ENCODE data around the gene HYAL4. TPM values are rescaled to one million over a fixed set of nuclear protein-coding genes. Genes with fewer than 3 reads are reported as not detected.

Gene HYAL4
- total and polyA plus RNA-seq, 2 donors (not counting 3 experiments of a cell fraction or from before 2014, with no cell fraction given) = not detected

DNA sequence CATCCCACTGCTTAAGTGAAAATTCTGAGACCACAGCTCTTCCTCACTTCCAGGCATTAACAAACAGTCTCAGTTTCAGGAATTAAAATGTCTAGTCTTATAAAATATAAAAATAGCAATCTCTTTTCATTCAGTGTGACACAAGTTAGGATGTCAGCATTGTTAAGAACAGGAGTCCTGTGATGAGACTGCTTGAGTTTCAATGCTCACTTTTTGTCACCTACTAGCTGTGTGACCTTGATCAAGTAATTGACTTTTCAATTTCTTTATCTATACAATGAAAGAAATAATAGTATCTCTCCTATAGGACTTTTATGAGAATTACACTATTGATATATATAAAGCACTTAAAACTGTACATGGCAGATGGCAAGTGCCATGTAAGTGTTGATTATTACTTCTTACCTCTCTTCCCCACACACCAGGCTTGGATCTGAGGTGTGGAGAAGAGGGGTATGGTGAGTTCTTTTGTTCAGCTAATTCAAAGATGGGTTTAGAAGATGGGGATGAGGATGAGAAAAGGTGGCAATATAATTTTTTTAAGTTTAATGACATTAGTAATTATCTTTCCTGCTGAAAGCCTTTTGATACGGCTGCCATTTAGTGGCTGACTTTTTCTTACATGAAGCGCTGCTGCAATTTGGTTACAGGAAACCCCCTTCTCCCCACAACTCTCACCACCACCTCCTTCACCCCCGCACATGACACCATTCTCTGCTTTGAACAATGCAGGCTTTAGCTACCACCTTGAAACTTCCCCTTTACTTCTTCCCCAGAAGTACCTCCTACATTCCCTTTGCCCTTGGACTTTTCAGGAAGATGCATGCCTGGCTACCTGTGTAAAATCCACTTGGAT, 20.8 kb upstream of the HYAL4 start:
- Histone ChIP-seq H2AFZ (ENCODE audit: low read depth, low read length) (no peak overlapping the region), H3K9ac (replicated peaks; ENCODE audit: extremely low read depth, insufficient read depth, low read length) (no peak overlapping the region), H3K4me2 (ENCODE audit: insufficient read depth, low read length) (no peak overlapping the region), H3K36me3 (ENCODE audit: control insufficient read depth in 2 of 2, extremely low read depth in 1 of 2, insufficient read depth in 2 of 2, low read length in 2 of 2) (no peaks in the 10 kb centered on the region), H4K20me1 (replicated peaks; ENCODE audit: control insufficient read depth, extremely low read depth, insufficient read depth, low read length) (no peaks in the 10 kb centered on the region), H3K27ac (ENCODE audit: insufficient read depth, low read depth, low read length) (no peak overlapping the region), H3K27me3 (ENCODE audit: control insufficient read depth in 2 of 2, insufficient read depth in 2 of 2, low read length in 2 of 2) (no peaks in the 10 kb centered on the region), H3K4me1 (ENCODE audit: control insufficient read depth, extremely low read depth, insufficient read depth, low read length) (no peaks in the 10 kb centered on the region), H3K79me2 (ENCODE audit: control insufficient read depth, insufficient read depth, low read length) (no peaks in the 10 kb centered on the region), H3K4me3 (replicated peaks in 1 of 3; ENCODE audit: insufficient read depth in 1 of 3, low read depth in 1 of 3, low read length in 3 of 3) (no peak overlapping the region), H3K9me1 (replicated peaks; ENCODE audit: control insufficient read depth, extremely low read depth, insufficient read depth, low read length) (no peaks in the 10 kb centered on the region), H3K9me3 (replicated peaks; ENCODE audit: control insufficient read depth, insufficient read depth, low read length) (no peaks in the 10 kb centered on the region)
- CTCF ChIA-PET = no interaction called here
- DNase-seq (ENCODE audit: low read depth, low spot score) = no peak
- intact Hi-C loops (cut with micrococcal nuclease) (no loop called here), dilution Hi-C loops (cut with MboI; ENCODE audit: extremely low pct_ligation_motif_present, low sequenced_read_pairs) (no loop called here)
- no peak for TF ChIP-seq GATA2 (IDR thresholded peaks at IDR 0.05; ENCODE audit: insufficient read depth, insufficient read length, low read depth, low read length)
- TF ChIP-seq POLR2AphosphoS5 (IDR thresholded peaks at IDR 0.05; ENCODE audit: insufficient read depth, low read depth, low read length) = no peak
- TF ChIP-seq MYC (IDR thresholded peaks at IDR 0.05; ENCODE audit: low read depth, low read length) = no peak
- TF ChIP-seq, protein P1, sequence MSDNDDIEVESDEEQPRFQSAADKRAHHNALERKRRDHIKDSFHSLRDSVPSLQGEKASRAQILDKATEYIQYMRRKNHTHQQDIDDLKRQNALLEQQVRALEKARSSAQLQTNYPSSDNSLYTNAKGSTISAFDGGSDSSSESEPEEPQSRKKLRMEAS (IDR thresholded peaks at IDR 0.05; ENCODE audit: insufficient read depth, insufficient read length) = no peak
- no peak for TF ChIP-seq POLR2A (IDR thresholded peaks at IDR 0.05; ENCODE audit: low read depth, low read length)
- TF ChIP-seq, protein P2, sequence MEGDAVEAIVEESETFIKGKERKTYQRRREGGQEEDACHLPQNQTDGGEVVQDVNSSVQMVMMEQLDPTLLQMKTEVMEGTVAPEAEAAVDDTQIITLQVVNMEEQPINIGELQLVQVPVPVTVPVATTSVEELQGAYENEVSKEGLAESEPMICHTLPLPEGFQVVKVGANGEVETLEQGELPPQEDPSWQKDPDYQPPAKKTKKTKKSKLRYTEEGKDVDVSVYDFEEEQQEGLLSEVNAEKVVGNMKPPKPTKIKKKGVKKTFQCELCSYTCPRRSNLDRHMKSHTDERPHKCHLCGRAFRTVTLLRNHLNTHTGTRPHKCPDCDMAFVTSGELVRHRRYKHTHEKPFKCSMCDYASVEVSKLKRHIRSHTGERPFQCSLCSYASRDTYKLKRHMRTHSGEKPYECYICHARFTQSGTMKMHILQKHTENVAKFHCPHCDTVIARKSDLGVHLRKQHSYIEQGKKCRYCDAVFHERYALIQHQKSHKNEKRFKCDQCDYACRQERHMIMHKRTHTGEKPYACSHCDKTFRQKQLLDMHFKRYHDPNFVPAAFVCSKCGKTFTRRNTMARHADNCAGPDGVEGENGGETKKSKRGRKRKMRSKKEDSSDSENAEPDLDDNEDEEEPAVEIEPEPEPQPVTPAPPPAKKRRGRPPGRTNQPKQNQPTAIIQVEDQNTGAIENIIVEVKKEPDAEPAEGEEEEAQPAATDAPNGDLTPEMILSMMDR (IDR thresholded peaks at IDR 0.05; ENCODE audit: extremely low read depth in 1 of 2, insufficient read depth in 1 of 2, low read depth in 1 of 2, low read length in 2 of 2) = no peak
- TF ChIP-seq EZH2 (IDR thresholded peaks at IDR 0.05; ENCODE audit: borderline replicate concordance, low read depth, low read length, severe bottlenecking) = no peak
- TF ChIP-seq FOS (IDR thresholded peaks at IDR 0.05; ENCODE audit: borderline replicate concordance, insufficient read depth, low read length) = no peak
- no peak for TF ChIP-seq JUN (IDR thresholded peaks at IDR 0.05; ENCODE audit: borderline replicate concordance, insufficient read depth, insufficient read length, low read depth)
- POLR2A ChIA-PET = no interaction called here
- no peak for FAIRE-seq
- no TSS peak for BruUV-seq (replicated peaks)

Data from endothelial cell of umbilical vein (primary cell).